HG03469 (cell line): ENCODE data around the gene OLFML1.

Source experiments
- ATAC-seq: cut with Tn5 transposase; IDR thresholded peaks from one replicate; pipeline ENCODE4 v1.9.1; 2021; ENCODE audit warnings: mild to moderate bottlenecking, moderate library complexity, moderate number of reproducible peaks; ENCODE audit not compliant: unreplicated experiment

The OLFML1 gene

GRCh38 chr11:7530013-7530640 lies 44.8 kb downstream of the OLFML1 start:
- no peak for ATAC-seq

- ATAC-seq = no peak
These were observed 45.7 kb downstream of the OLFML1 start for GRCh38 chr11:7531011-7531410.

- no peak for ATAC-seq
These were observed 47.3 kb downstream of the OLFML1 start for GRCh38 chr11:7532405-7533145.

GRCh38 chr11:7533199-7534041 lies 48.1 kb downstream of the OLFML1 start:
- peak; percentile 21 for ATAC-seq

- peak; percentile 41 for ATAC-seq
These were observed 48.7 kb downstream of the OLFML1 start for GRCh38 chr11:7534042-7534378.

GRCh38 chr11:7536100-7536499 lies 50.8 kb downstream of the OLFML1 start:
- no peak for ATAC-seq

- ATAC-seq = no peak
These were observed 52.0 kb downstream of the OLFML1 start for GRCh38 chr11:7537265-7537664.

- ATAC-seq = no peak
These were observed 52.7 kb downstream of the OLFML1 start for GRCh38 chr11:7538031-7538430.

- no peak for ATAC-seq
These were observed 53.5 kb downstream of the OLFML1 start for GRCh38 chr11:7538466-7539454.

- ATAC-seq = no peak
These were observed 55.7 kb downstream of the OLFML1 start for GRCh38 chr11:7540830-7541555.

- no peak for ATAC-seq
These were observed 58.0 kb downstream of the OLFML1 start for GRCh38 chr11:7543302-7543701.

- ATAC-seq = no peak
These were observed 58.7 kb downstream of the OLFML1 start for GRCh38 chr11:7544021-7544420.

- ATAC-seq = no peak
These were observed 60.3 kb downstream of the OLFML1 start for GRCh38 chr11:7545611-7546010.

GRCh38 chr11:7546324-7546791 lies 61.1 kb downstream of the OLFML1 start:
- ATAC-seq = no peak

- no peak for ATAC-seq
These were observed 62.4 kb downstream of the OLFML1 start for GRCh38 chr11:7547687-7548086.

- peak; percentile 96 for ATAC-seq
These were observed 63.5 kb downstream of the OLFML1 start for GRCh38 chr11:7548659-7549274.

- ATAC-seq = no peak
These were observed 64.4 kb downstream of the OLFML1 start for GRCh38 chr11:7549681-7550080.

- no peak for ATAC-seq
These were observed 66.3 kb downstream of the OLFML1 start for GRCh38 chr11:7551571-7551970.

GRCh38 chr11:7552666-7553065 lies 67.4 kb downstream of the OLFML1 start:
- no peak for ATAC-seq
